ENCODE results near the gene ZBTB48.

Gene ZBTB48

GRCh38 chr1:6601049-6601922 lies 21.5 kb downstream of the ZBTB48 start:
- Histone ChIP-seq H3K27me3 (ENCODE audit: control insufficient read depth, insufficient read depth, low read length) (no peaks in the 10 kb centered on the region), H3K9ac (ENCODE audit: low read depth, low read length) (peak overlapping the region; percentile 82), H3K4me3 (ENCODE audit: low read depth, low read length) (peak overlapping the region; percentile 97), H3K36me3 (ENCODE audit: control insufficient read depth, insufficient read depth, low read length) (peaks cover 33% of the 10 kb centered on the region), H3K4me1 (ENCODE audit: control insufficient read depth, insufficient read depth, low read length) (peaks cover 16% of the 10 kb centered on the region), H3K27ac (ENCODE audit: low read depth, low read length) (peak overlapping the region; percentile 59), H3K9me3 (ENCODE audit: control insufficient read depth, insufficient read depth, low read length) (no peaks in the 10 kb centered on the region)

GRCh38 chr1:6601923-6602668 lies 22.3 kb downstream of the ZBTB48 start:
- peak overlapping the region; percentile 84 for H3K27ac ChIP-seq (ENCODE audit: low read depth, low read length)
- H3K4me3 ChIP-seq (ENCODE audit: low read depth, low read length) = peak overlapping the region; percentile 97
- peaks cover 16% of the 10 kb centered on the region for H3K4me1 ChIP-seq (ENCODE audit: control insufficient read depth, insufficient read depth, low read length)
- H3K9me3 ChIP-seq (ENCODE audit: control insufficient read depth, insufficient read depth, low read length) = no peaks in the 10 kb centered on the region
- peak overlapping the region; percentile 82 for H3K9ac ChIP-seq (ENCODE audit: low read depth, low read length)
- H3K36me3 ChIP-seq (ENCODE audit: control insufficient read depth, insufficient read depth, low read length) = peaks cover 25% of the 10 kb centered on the region
- H3K27me3 ChIP-seq (ENCODE audit: control insufficient read depth, insufficient read depth, low read length) = no peaks in the 10 kb centered on the region

DNA sequence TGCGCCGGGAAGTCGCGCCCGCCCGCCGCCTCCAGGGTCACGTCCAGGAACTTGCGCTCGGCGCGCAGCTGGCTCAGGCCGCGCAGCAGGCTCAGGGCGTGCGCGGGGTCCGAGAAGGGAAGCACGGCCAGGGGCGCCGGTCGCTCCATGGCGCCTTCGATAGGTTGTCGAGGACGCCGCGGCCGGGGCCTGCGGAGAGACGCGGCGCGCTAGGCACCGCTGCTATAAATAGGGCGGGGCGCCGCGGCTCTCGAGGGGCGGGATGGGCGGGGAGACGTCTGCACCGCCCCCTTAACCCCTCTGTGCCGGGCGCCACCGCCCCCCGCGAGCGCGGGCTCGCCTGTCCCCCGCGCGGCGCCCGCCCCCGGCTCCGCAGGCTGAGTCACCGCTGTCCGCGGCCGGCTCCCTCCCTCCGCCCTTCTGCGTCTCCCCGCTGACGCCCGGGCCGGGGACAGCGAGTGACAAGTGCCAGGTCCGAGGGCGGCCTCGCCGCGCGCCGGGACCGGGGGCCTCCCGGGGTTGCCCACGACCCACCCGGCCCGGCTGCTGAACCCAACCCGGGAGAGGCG lies 23.0 kb downstream of the ZBTB48 start, which contains the start of gene KLHL21:
KLHL21 (minus strand) TSS at position 201 of the 569 bp plus-strand sequence; CDS start at position 149, 52 bp downstream.
- H3K27me3 ChIP-seq (ENCODE audit: control insufficient read depth, insufficient read depth, low read length) = no peaks in the 10 kb centered on the region
- H3K4me3 ChIP-seq (ENCODE audit: low read depth, low read length) = peak within 1 kb of the TSS; percentile 97
- H3K27ac ChIP-seq (ENCODE audit: low read depth, low read length) = peak within 1 kb of the TSS; percentile 84
- peak within 1 kb of the TSS; percentile 82 for H3K9ac ChIP-seq (ENCODE audit: low read depth, low read length)
- H3K4me1 ChIP-seq (ENCODE audit: control insufficient read depth, insufficient read depth, low read length) = peaks cover 16% of the 10 kb centered on the region
- H3K36me3 ChIP-seq (ENCODE audit: control insufficient read depth, insufficient read depth, low read length) = peaks cover 18% of the 10 kb centered on the region
- H3K9me3 ChIP-seq (ENCODE audit: control insufficient read depth, insufficient read depth, low read length) = no peaks in the 10 kb centered on the region

GRCh38 chr1:6603238-6603914 lies 23.6 kb downstream of the ZBTB48 start:
- H3K27ac ChIP-seq (ENCODE audit: low read depth, low read length) = peak overlapping the region; percentile 84
- H3K4me3 ChIP-seq (ENCODE audit: low read depth, low read length) = peak overlapping the region; percentile 97
- peaks cover 12% of the 10 kb centered on the region for H3K36me3 ChIP-seq (ENCODE audit: control insufficient read depth, insufficient read depth, low read length)
- no peaks in the 10 kb centered on the region for H3K27me3 ChIP-seq (ENCODE audit: control insufficient read depth, insufficient read depth, low read length)
- no peaks in the 10 kb centered on the region for H3K9me3 ChIP-seq (ENCODE audit: control insufficient read depth, insufficient read depth, low read length)
- H3K9ac ChIP-seq (ENCODE audit: low read depth, low read length) = peak overlapping the region; percentile 67
- peaks cover 16% of the 10 kb centered on the region for H3K4me1 ChIP-seq (ENCODE audit: control insufficient read depth, insufficient read depth, low read length)

DNA sequence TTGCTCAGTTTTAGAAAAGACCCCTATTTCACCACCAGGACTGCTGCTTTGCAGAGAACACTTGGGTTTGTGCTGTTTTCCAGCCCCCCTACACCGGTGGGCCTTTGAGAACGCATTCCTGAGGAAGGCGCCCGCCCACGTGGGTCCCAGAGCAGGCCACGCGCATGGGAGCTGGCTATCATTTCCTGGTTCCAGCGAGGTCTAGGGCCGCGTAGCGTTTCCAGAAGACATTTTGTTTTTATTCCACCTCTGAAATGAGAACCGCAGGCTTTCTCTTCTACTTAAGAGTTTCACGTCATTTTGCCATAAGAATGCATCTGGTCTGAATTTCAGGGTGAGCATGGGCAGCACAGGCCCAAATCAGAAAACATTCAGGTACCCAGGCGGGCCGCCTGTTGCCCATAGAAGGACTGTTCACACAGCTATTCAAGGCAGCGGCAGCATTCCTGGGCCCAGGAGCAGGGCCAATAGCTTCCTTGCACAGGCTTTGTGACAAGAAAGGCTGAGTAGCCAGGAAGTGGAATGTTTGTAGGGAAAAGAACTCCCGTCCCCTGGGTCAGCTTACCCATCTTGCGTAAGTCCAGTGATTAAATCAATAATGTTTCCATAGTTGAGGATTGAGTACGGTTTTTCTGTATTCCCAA lies 24.2 kb downstream of the ZBTB48 start:
- Histone ChIP-seq H3K36me3 (ENCODE audit: control insufficient read depth, insufficient read depth, low read length) (peaks cover 7% of the 10 kb centered on the region; the same call in 1 of the 2 replicates), H3K27ac (ENCODE audit: low read depth, low read length) (peak overlapping the region; percentile 84), H3K27me3 (ENCODE audit: control insufficient read depth, insufficient read depth, low read length) (no peaks in the 10 kb centered on the region), H3K9me3 (ENCODE audit: control insufficient read depth, insufficient read depth, low read length) (no peaks in the 10 kb centered on the region), H3K9ac (ENCODE audit: low read depth, low read length) (peak overlapping the region; percentile 67), H3K4me3 (ENCODE audit: low read depth, low read length) (peak overlapping the region; percentile 97), H3K4me1 (ENCODE audit: control insufficient read depth, insufficient read depth, low read length) (peaks cover 16% of the 10 kb centered on the region)

DNA sequence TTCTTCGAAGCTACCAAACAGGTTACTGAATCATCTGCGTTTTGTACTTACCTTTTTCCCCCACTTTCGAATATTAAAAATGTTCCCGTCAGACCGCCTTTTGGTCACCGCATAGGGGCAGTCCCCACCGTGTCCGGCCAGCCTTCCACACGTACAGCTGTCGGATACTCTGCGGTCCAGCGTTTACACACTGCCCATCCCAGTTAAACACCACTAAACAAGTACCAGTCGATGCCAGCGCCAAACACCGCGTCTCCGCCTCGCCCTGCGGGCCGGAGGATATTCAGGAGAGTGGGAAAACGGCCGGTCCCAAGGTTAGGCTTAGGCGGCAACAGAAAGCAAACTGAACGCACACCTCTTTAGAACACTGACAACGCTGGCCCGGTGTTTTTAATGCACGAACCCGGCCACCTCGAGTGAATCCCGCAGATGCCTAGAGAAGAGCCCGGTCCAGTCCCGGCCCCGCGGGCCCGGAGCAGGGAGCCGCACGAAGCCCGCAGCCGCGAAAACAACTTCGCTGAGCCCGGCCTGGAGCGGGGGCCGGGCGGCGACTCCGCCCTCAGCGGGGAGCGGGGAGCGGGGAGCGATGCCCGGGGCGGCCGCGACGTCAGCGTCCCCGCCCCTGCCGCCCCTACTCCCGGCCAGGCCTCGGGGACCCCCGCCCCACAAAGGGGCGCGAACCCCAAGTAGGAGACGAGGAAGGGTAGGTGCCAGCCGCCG lies 33.0 kb downstream of the ZBTB48 start:
- Histone ChIP-seq H3K27me3 (ENCODE audit: control insufficient read depth, insufficient read depth, low read length) (peaks cover 10% of the 10 kb centered on the region; the same call in 1 of the 2 replicates), H3K27ac (ENCODE audit: low read depth, low read length) (peak overlapping the region; percentile 80), H3K4me3 (ENCODE audit: low read depth, low read length) (peak overlapping the region; percentile 71), H3K36me3 (ENCODE audit: control insufficient read depth, insufficient read depth, low read length) (peaks cover 15% of the 10 kb centered on the region), H3K4me1 (ENCODE audit: control insufficient read depth, insufficient read depth, low read length) (peaks cover 7% of the 10 kb centered on the region; the same call in 1 of the 2 replicates), H3K9ac (ENCODE audit: low read depth, low read length) (peak overlapping the region; percentile 26; the same call in 1 of the 2 replicates), H3K9me3 (ENCODE audit: control insufficient read depth, insufficient read depth, low read length) (no peaks in the 10 kb centered on the region)

GRCh38 chr1:6613361-6614018 lies 33.7 kb downstream of the ZBTB48 start, which contains the start of gene PHF13:
PHF13 (plus strand) TSS chr1:6613731; CDS start chr1:6614067, 336 bp downstream.
- Histone ChIP-seq H3K9ac (ENCODE audit: low read depth, low read length) (peak within 1 kb of the TSS; percentile 63; the same call in 1 of the 2 replicates), H3K27ac (ENCODE audit: low read depth, low read length) (peak within 1 kb of the TSS; percentile 88), H3K9me3 (ENCODE audit: control insufficient read depth, insufficient read depth, low read length) (no peaks in the 10 kb centered on the region), H3K36me3 (ENCODE audit: control insufficient read depth, insufficient read depth, low read length) (peaks cover 22% of the 10 kb centered on the region), H3K4me1 (ENCODE audit: control insufficient read depth, insufficient read depth, low read length) (peaks cover 7% of the 10 kb centered on the region; the same call in 1 of the 2 replicates), H3K27me3 (ENCODE audit: control insufficient read depth, insufficient read depth, low read length) (peaks cover 10% of the 10 kb centered on the region; the same call in 1 of the 2 replicates), H3K4me3 (ENCODE audit: low read depth, low read length) (peak within 1 kb of the TSS; percentile 84)

GRCh38 chr1:6614019-6614928 lies 34.5 kb downstream of the ZBTB48 start:
- Histone ChIP-seq H3K27ac (ENCODE audit: low read depth, low read length) (peak overlapping the region; percentile 88), H3K9me3 (ENCODE audit: control insufficient read depth, insufficient read depth, low read length) (no peaks in the 10 kb centered on the region), H3K27me3 (ENCODE audit: control insufficient read depth, insufficient read depth, low read length) (peaks cover 10% of the 10 kb centered on the region; the same call in 1 of the 2 replicates), H3K36me3 (ENCODE audit: control insufficient read depth, insufficient read depth, low read length) (peaks cover 28% of the 10 kb centered on the region), H3K4me1 (ENCODE audit: control insufficient read depth, insufficient read depth, low read length) (peaks cover 6% of the 10 kb centered on the region; the same call in 1 of the 2 replicates), H3K4me3 (ENCODE audit: low read depth, low read length) (peak overlapping the region; percentile 84), H3K9ac (ENCODE audit: low read depth, low read length) (peak overlapping the region; percentile 63; the same call in 1 of the 2 replicates)
